Measurements from ENCODE around the gene RFC2. TPM values are rescaled to one million over a fixed set of nuclear protein-coding genes. Genes with fewer than 3 reads are reported as not detected.

The RFC2 gene
- polyA plus RNA-seq, 2 of the 4 experiments (the other 2 are of a cell fraction), result 44.6 to 71.2 TPM

GRCh38 chr7:74194686-74195085 is 59.5 kb downstream of the RFC2 start:
- no peak for FAIRE-seq

GRCh38 chr7:74193913-74194312 is 60.3 kb downstream of the RFC2 start:
- no peak for FAIRE-seq
- no peaks in the 10 kb centered on the region for H3K4me1 ChIP-seq
- H3K4me2 ChIP-seq, result no peak overlapping the region
- H3K27ac ChIP-seq, result no peak overlapping the region
- POLR2A ChIA-PET, result no interaction called here
- no peak overlapping the region for H3K4me3 ChIP-seq
- DNase-seq (ENCODE audit: low read depth in 1 of 2, low spot score in 1 of 2), result no peak
- ATAC-seq, result no peak
- CTCF ChIA-PET, result interaction anchor here (0.9 to 7.7 kb wide), 7 partner anchors 9 to 207 kb away, joined by 3 to 50 read pairs (median 16); no protein-coding TSS in a partner anchor
- WGBS (ENCODE audit: missing lambda C conversion rate), result 88% methylated on average over 7 of the region's 7 CpGs
- H3K9me3 ChIP-seq, result no peaks in the 10 kb centered on the region
- 0 out of 2 replicates have a peak, but pooled peaks have one; percentile 2 for TF ChIP-seq POLR2AphosphoS2 (conservative IDR thresholded peaks at IDR 0.05; ENCODE audit: low read length)
- no peak for TF ChIP-seq MAX (IDR thresholded peaks at IDR 0.05)
- TF ChIP-seq FOXS1 (CRISPR knock-in tag; IDR thresholded peaks at IDR 0.05), result no peak

More at GRCh38 chr7:74194686-74195085, 59.5 kb downstream of the RFC2 start:
- no peak overlapping the region for H3K4me2 ChIP-seq
- no peak overlapping the region for H3K27ac ChIP-seq
- DNase-seq (ENCODE audit: low read depth in 1 of 2, low spot score in 1 of 2), result no peak
- no peaks in the 10 kb centered on the region for H3K9me3 ChIP-seq
- TF ChIP-seq FOSB (CRISPR knock-in tag; IDR thresholded peaks at IDR 0.05), result no peak
- TF ChIP-seq ELK1 (IDR thresholded peaks at IDR 0.05; ENCODE audit: low read depth, low read length), result no peak
- TF ChIP-seq KDM1A (IDR thresholded peaks at IDR 0.05; ENCODE audit: low read depth), result no peak
- TF ChIP-seq EP300 (IDR thresholded peaks at IDR 0.05), result no peak
- no peak for TF ChIP-seq CTCF (IDR thresholded peaks at IDR 0.05)
- TF ChIP-seq MYC (IDR thresholded peaks at IDR 0.05; ENCODE audit: borderline replicate concordance, low read length), result no peak
- TF ChIP-seq CBX2 (IDR thresholded peaks at IDR 0.05; ENCODE audit: borderline replicate concordance, low read depth), result no peak
- TF ChIP-seq MAX (IDR thresholded peaks at IDR 0.05), result no peak
- TF ChIP-seq NR3C1 (IDR thresholded peaks at IDR 0.05), result no peak
- no peak for TF ChIP-seq SREBF2 (IDR thresholded peaks at IDR 0.05)
- TF ChIP-seq ZC3H11A (IDR thresholded peaks at IDR 0.05), result no peak
- no peak for TF ChIP-seq TP53 (CRISPR knock-in tag; IDR thresholded peaks at IDR 0.05)
- TF ChIP-seq POLR2A (IDR thresholded peaks at IDR 0.05; ENCODE audit: low read length), result no peak
- no peak for TF ChIP-seq BCL3 (IDR thresholded peaks at IDR 0.05)
- no peak for TF ChIP-seq ESRRA (IDR thresholded peaks at IDR 0.05; ENCODE audit: borderline replicate concordance, low read length)
- TF ChIP-seq CEBPB (IDR thresholded peaks at IDR 0.05), result no peak
- TF ChIP-seq SMC3 (IDR thresholded peaks at IDR 0.05), result no peak
- CTCF ChIA-PET, result interaction anchor here (2.3 to 7.7 kb wide), 3 partner anchors 9 to 126 kb away, joined by 7 to 50 read pairs (median 16); no protein-coding TSS in a partner anchor
- no peak for ATAC-seq
- POLR2A ChIA-PET, result no interaction called here
- H3K4me3 ChIP-seq, result no peak overlapping the region
- H3K4me1 ChIP-seq, result no peaks in the 10 kb centered on the region; the same call in 2 of the 3 replicates
- 90% methylated on average over 14 of the region's 14 CpGs for WGBS (ENCODE audit: missing lambda C conversion rate)

- ATAC-seq (no peak), DNase-seq (ENCODE audit: low read depth in 1 of 2, low spot score in 1 of 2) (no peak), FAIRE-seq (no peak)
- CTCF ChIA-PET, result interaction anchor here (0.6 to 7.7 kb wide), 11 partner anchors 10 to 853 kb away, joined by 3 to 50 read pairs (median 4); no protein-coding TSS in a partner anchor
- no peak overlapping the region for H3K27ac ChIP-seq
- no peak overlapping the region for H3K4me2 ChIP-seq
- 87% methylated on average over 8 of the region's 8 CpGs for WGBS (ENCODE audit: missing lambda C conversion rate)
- no peak overlapping the region for H3K4me3 ChIP-seq
- H3K9me3 ChIP-seq, result no peaks in the 10 kb centered on the region
- peaks cover 3% of the 10 kb centered on the region for H3K4me1 ChIP-seq
- POLR2A ChIA-PET, result interaction anchor here (0.7 kb wide), 1 partner anchor 13 kb away, joined by 4 read pairs; no protein-coding TSS in a partner anchor
- no peak for TF ChIP-seq CHD4 (IDR thresholded peaks at IDR 0.05; ENCODE audit: borderline replicate concordance)
- no peak for TF ChIP-seq SMC3 (IDR thresholded peaks at IDR 0.05)
- TF ChIP-seq CTCF (IDR thresholded peaks at IDR 0.05), result no peak
- no peak for TF ChIP-seq NFE2L2 (conservative IDR thresholded peaks at IDR 0.05; ENCODE audit: low read length)
- no peak for TF ChIP-seq HDAC2 (IDR thresholded peaks at IDR 0.05)
- TF ChIP-seq ZSCAN20 (CRISPR knock-in tag; IDR thresholded peaks at IDR 0.05), result no peak
- TF ChIP-seq RNF2 (IDR thresholded peaks at IDR 0.05; ENCODE audit: borderline replicate concordance, low read depth), result no peak
- no peak for TF ChIP-seq HOXB5 (CRISPR knock-in tag; IDR thresholded peaks at IDR 0.05)
- no peak for TF ChIP-seq ATOH8 (CRISPR knock-in tag; IDR thresholded peaks at IDR 0.05; ENCODE audit: low read depth)
- no peak for TF ChIP-seq PHF8 (IDR thresholded peaks at IDR 0.05; ENCODE audit: borderline replicate concordance, low read depth)
- no peak for TF ChIP-seq POLR2AphosphoS2 (conservative IDR thresholded peaks at IDR 0.05; ENCODE audit: low read length)
- TF ChIP-seq CHD2 (IDR thresholded peaks at IDR 0.05; ENCODE audit: low read length, partially characterized antibody), result no peak
Measured at GRCh38 chr7:74193054-74193453, 61.1 kb downstream of the RFC2 start.
